OCI-LY1 (cell line): ENCODE results near the gene BNIP3.

ENCODE experiments used
- EZH2 ChIP-seq: fragments of 200-600 bp; sonication (generic), shearing (Covaris generic); IDR thresholded peaks from 2 replicates; pipeline ENCODE4 v1.8.0; 2017; ENCODE audit warnings: borderline replicate concordance, mixed run types, mild to moderate bottlenecking, antibody characterized with exemption, low read length, moderate library complexity, mixed read lengths
- TF ChIP-seq, protein P1 (sequence below): fragments of 200-600 bp; sonication (generic), shearing (Covaris generic); IDR thresholded peaks from 2 replicates; pipeline ENCODE4 v1.5.1; 2017; ENCODE audit warnings: mild to moderate bottlenecking, antibody characterized with exemption, low read length, moderate library complexity, mixed read lengths

DNA sequence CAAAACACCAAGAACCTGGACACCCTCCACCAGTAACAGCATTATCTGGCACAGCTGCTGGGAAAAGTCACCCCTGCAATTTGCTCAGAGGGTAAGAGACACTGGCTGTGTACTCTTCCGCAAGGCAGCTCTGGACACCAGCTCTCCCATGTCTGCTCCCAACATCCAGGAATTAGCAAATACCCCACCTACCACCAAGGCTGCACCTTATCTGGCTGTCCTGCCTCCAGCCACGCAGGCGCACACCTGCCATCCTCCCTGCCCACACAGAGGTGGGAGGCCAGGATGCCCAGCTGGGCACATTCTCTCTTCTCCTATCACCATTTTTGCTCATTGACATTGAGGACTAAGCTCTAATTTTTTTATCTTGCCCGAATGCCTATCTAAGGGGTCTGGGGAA lies 20.3 kb upstream of the BNIP3 start:
- TF ChIP-seq, protein P1, sequence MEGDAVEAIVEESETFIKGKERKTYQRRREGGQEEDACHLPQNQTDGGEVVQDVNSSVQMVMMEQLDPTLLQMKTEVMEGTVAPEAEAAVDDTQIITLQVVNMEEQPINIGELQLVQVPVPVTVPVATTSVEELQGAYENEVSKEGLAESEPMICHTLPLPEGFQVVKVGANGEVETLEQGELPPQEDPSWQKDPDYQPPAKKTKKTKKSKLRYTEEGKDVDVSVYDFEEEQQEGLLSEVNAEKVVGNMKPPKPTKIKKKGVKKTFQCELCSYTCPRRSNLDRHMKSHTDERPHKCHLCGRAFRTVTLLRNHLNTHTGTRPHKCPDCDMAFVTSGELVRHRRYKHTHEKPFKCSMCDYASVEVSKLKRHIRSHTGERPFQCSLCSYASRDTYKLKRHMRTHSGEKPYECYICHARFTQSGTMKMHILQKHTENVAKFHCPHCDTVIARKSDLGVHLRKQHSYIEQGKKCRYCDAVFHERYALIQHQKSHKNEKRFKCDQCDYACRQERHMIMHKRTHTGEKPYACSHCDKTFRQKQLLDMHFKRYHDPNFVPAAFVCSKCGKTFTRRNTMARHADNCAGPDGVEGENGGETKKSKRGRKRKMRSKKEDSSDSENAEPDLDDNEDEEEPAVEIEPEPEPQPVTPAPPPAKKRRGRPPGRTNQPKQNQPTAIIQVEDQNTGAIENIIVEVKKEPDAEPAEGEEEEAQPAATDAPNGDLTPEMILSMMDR, result no peak
- TF ChIP-seq EZH2, result no peak
